ENCODE results near the gene PDK1. TPM values are rescaled to one million over a fixed set of nuclear protein-coding genes. Genes with fewer than 3 reads are reported as not detected.
A peak's percentile ranks its signal among the peaks of the same experiment; 100 is the strongest.

PDK1 gene
- total RNA-seq, result 7.7 and 11.8 TPM in 2 replicates

- TF ChIP-seq, protein P1, sequence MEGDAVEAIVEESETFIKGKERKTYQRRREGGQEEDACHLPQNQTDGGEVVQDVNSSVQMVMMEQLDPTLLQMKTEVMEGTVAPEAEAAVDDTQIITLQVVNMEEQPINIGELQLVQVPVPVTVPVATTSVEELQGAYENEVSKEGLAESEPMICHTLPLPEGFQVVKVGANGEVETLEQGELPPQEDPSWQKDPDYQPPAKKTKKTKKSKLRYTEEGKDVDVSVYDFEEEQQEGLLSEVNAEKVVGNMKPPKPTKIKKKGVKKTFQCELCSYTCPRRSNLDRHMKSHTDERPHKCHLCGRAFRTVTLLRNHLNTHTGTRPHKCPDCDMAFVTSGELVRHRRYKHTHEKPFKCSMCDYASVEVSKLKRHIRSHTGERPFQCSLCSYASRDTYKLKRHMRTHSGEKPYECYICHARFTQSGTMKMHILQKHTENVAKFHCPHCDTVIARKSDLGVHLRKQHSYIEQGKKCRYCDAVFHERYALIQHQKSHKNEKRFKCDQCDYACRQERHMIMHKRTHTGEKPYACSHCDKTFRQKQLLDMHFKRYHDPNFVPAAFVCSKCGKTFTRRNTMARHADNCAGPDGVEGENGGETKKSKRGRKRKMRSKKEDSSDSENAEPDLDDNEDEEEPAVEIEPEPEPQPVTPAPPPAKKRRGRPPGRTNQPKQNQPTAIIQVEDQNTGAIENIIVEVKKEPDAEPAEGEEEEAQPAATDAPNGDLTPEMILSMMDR (IDR thresholded peaks at IDR 0.05; ENCODE audit: insufficient read depth, low read length, poor library complexity, severe bottlenecking), result no peak
- H3K27me3 ChIP-seq (ENCODE audit: control insufficient read depth, insufficient read depth, low read length), result no peaks in the 10 kb centered on the region
- DNase-seq (ENCODE audit: low read depth), result peak; percentile 28
- peak within 1 kb of the TSS; percentile 89 for H3K4me3 ChIP-seq (ENCODE audit: low read depth, low read length)
- H3K36me3 ChIP-seq (ENCODE audit: control insufficient read depth, insufficient read depth, low read length), result no peaks in the 10 kb centered on the region
Observed at GRCh38 chr2:172555522-172556283, at the start of gene PDK1. PDK1 (plus strand) TSS chr2:172556090; CDS start chr2:172556151, 61 bp downstream.

GRCh38 chr2:172507199-172507598 lies 48.7 kb upstream of the PDK1 start:
- TF ChIP-seq, protein P1 (IDR thresholded peaks at IDR 0.05; ENCODE audit: insufficient read depth, low read length, poor library complexity, severe bottlenecking), result no peak
- H3K36me3 ChIP-seq (ENCODE audit: control insufficient read depth, insufficient read depth, low read length), result peaks cover 1% of the 10 kb centered on the region
- no peak for DNase-seq (ENCODE audit: low read depth)
- H3K27me3 ChIP-seq (ENCODE audit: control insufficient read depth, insufficient read depth, low read length), result no peaks in the 10 kb centered on the region
- no peak overlapping the region for H3K4me3 ChIP-seq (ENCODE audit: low read depth, low read length)

GRCh38 chr2:172510088-172510487 lies 45.8 kb upstream of the PDK1 start:
- H3K27me3 ChIP-seq (ENCODE audit: control insufficient read depth, insufficient read depth, low read length), result no peaks in the 10 kb centered on the region
- no peak overlapping the region for H3K4me3 ChIP-seq (ENCODE audit: low read depth, low read length)
- DNase-seq (ENCODE audit: low read depth), result no peak
- H3K36me3 ChIP-seq (ENCODE audit: control insufficient read depth, insufficient read depth, low read length), result no peaks in the 10 kb centered on the region
- TF ChIP-seq, protein P1 (IDR thresholded peaks at IDR 0.05; ENCODE audit: insufficient read depth, low read length, poor library complexity, severe bottlenecking), result no peak

- Histone ChIP-seq H3K27me3 (ENCODE audit: control insufficient read depth, insufficient read depth, low read length) (no peaks in the 10 kb centered on the region), H3K36me3 (ENCODE audit: control insufficient read depth, insufficient read depth, low read length) (no peaks in the 10 kb centered on the region), H3K4me3 (ENCODE audit: low read depth, low read length) (no peak overlapping the region)
- no peak for DNase-seq (ENCODE audit: low read depth)
- TF ChIP-seq, protein P1 (IDR thresholded peaks at IDR 0.05; ENCODE audit: insufficient read depth, low read length, poor library complexity, severe bottlenecking), result no peak
Observed at GRCh38 chr2:172510548-172510947, 45.3 kb upstream of the PDK1 start.

DNA sequence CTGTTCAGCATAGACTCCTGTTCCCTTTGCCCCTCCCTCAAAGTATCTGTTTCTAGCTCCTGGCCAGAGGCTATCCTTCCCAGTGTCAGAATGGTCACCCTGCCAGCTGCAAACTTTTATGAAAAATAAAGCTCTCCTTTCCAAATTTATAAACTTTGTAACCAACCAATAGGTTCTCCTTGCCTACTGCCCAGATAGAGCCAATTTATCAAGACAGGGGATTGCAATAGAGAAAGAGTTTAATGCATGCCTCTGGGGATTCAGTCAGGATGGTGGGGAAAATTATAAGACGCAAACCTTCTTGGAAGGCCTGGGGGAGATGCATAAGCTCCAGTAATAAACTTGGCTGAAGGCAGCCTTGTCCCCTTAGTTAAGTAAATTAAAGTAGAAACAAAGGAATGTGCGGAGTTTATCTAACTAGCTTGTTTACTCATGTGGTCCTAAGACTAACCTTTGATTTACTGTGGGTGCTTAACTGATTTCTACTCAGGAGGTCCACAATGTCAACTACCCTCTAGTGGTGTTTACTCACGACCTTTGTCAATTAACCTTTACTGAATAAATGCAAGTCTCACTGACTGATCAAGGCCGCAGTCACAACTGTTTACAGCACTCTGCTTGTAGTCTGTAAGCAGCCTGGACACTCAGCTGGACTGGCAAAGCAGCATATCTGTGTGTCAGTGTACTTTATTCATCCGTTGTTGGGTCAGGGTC lies 42.9 kb upstream of the PDK1 start:
- no peak overlapping the region for H3K4me3 ChIP-seq (ENCODE audit: low read depth, low read length)
- DNase-seq (ENCODE audit: low read depth), result no peak

More for the DNA sequence above, 42.9 kb upstream of the PDK1 start:
- Histone ChIP-seq H3K36me3 (ENCODE audit: control insufficient read depth, insufficient read depth, low read length) (no peaks in the 10 kb centered on the region), H3K27me3 (ENCODE audit: control insufficient read depth, insufficient read depth, low read length) (no peaks in the 10 kb centered on the region)
- TF ChIP-seq, protein P1 (IDR thresholded peaks at IDR 0.05; ENCODE audit: insufficient read depth, low read length, poor library complexity, severe bottlenecking), result no peak
